Measurements from ENCODE around the gene ST7L. TPM values are rescaled to one million over a fixed set of nuclear protein-coding genes. Genes with fewer than 3 reads are reported as not detected.
A peak's percentile ranks its signal among the peaks of the same experiment; 100 is the strongest.

The ST7L gene
- total and polyA plus RNA-seq, 9 of the 15 experiments (the other 6 are each of a cell fraction or from before 2014, with no cell fraction given) = 9.0 to 32.5 (median 26.6) TPM

DNA sequence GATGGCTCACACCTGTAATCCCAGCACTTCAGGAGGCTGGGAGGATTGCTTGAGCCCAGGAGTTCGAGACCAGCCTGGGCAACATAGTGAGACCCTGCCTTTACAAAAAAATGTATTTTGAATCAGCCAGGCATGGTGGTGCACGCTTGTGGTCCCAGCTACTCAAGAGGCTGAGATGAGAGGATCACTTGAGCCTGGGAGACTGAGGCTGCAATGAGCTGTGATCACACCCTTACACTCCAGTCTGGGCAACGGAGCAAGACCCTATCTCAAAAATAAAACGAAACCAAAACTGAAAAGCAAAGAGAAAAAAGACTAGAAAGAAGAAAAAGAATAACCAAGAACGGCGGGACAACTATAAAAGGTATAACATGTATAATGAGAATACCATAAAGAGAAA, 125.6 kb downstream of the ST7L start (continued):
- no peak for TF ChIP-seq SRSF7 (optimal IDR thresholded peaks at IDR 0.05; ENCODE audit: low read depth, low read length)
- no peak for TF ChIP-seq SLC30A9 (CRISPR knock-in tag; IDR thresholded peaks at IDR 0.05)
- TF ChIP-seq, protein P1, sequence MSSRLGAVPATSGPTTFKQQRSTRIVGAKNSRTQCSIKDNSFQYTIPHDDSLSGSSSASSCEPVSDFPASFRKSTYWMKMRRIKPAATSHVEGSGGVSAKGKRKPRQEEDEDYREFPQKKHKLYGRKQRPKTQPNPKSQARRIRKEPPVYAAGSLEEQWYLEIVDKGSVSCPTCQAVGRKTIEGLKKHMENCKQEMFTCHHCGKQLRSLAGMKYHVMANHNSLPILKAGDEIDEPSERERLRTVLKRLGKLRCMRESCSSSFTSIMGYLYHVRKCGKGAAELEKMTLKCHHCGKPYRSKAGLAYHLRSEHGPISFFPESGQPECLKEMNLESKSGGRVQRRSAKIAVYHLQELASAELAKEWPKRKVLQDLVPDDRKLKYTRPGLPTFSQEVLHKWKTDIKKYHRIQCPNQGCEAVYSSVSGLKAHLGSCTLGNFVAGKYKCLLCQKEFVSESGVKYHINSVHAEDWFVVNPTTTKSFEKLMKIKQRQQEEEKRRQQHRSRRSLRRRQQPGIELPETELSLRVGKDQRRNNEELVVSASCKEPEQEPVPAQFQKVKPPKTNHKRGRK (tag; IDR thresholded peaks at IDR 0.05) = peak; percentile 64
- TF ChIP-seq ZNF444 (CRISPR knock-in tag; IDR thresholded peaks at IDR 0.05) = no peak
- 0 out of 2 replicates have a peak, but pooled peaks have one; percentile 31 for TF ChIP-seq LARP7 (IDR thresholded peaks at IDR 0.05)
- TF ChIP-seq SRSF9 (IDR thresholded peaks at IDR 0.05; ENCODE audit: borderline replicate concordance, low read depth, low read length) = no peak
- TF ChIP-seq ZNF134 (CRISPR knock-in tag; conservative IDR thresholded peaks at IDR 0.05) = no peak
- no peak for TF ChIP-seq SAFB2 (IDR thresholded peaks at IDR 0.05; ENCODE audit: borderline replicate concordance, low read depth, low read length, severe bottlenecking)
- no peak for TF ChIP-seq TOE1 (IDR thresholded peaks at IDR 0.05; ENCODE audit: borderline replicate concordance)
- no peak for TF ChIP-seq TOE1 (CRISPR knock-in tag; IDR thresholded peaks at IDR 0.05; ENCODE audit: borderline replicate concordance, low read depth)
- no peak for TF ChIP-seq SETDB1 (IDR thresholded peaks at IDR 0.05; ENCODE audit: low read length)
- peak; percentile 64; the same call in 1 of the 2 replicates for TF ChIP-seq BCOR (IDR thresholded peaks at IDR 0.05)
- TF ChIP-seq CTBP1 (IDR thresholded peaks at IDR 0.05; ENCODE audit: borderline replicate concordance) = no peak

Data from K562 (cell line).